B cell (primary cell): ENCODE measurements around the gene FAM222A. TPM values are rescaled to one million over a fixed set of nuclear protein-coding genes. Genes with fewer than 3 reads are reported as not detected.

ENCODE experiments used
- ATAC-seq: fragments of 200-7000 bp; cut with Tn5 transposase; one replicate; pipeline ENCODE4 v1.10.0; 2021; ENCODE audit warnings: low read depth, mild to moderate bottlenecking, moderate number of reproducible peaks, moderate library complexity
- CTCF ChIA-PET: fragments of 350-600 bp; sonication (Branson Sonifier 250); formaldehyde crosslinking; loops from one replicate; lab custom pipeline; 2021; ENCODE audit warnings: antibody characterized with exemption, inconsistent platforms; lab: Charles Lee
- POLR2A ChIA-PET: fragments of 350-600 bp; sonication (Branson Sonifier 250); formaldehyde crosslinking; loops from one replicate; lab custom pipeline; 2021; ENCODE audit warnings: antibody characterized with exemption; lab: Charles Lee
- DNase-seq: peaks from one replicate; pipeline ENCODE4 v3.0.0; 2013
- H2AFZ ChIP-seq: 2 replicates; pipeline ENCODE4 v1.6.1; 2012; ENCODE audit warnings: mild to moderate bottlenecking, low read depth, low read length; ENCODE audit not compliant: insufficient read depth, poor library complexity, severe bottlenecking
- H3K27ac ChIP-seq, 2 donors: 1 replicate in 1 of 2; 2 replicates in 1 of 2; pipeline ENCODE4 v1.5.1; 2012 to 2013; ENCODE audit warnings: low read length in 2 of 2, mild to moderate bottlenecking in 2 of 2, moderate library complexity in 1 of 2
- H3K27me3 ChIP-seq, 4 experiments: fragments of 200-600 bp in 1 of 4; sonication (generic) in 1 of 4; replicated peaks in 1 of 4; 1 replicate in 2 of 4; 2 replicates in 2 of 4; pipeline versions ENCODE4 v1.6.1 to v1.7.0; 2013 to 2016; ENCODE audit warnings: low read length in 3 of 4, mild to moderate bottlenecking in 2 of 4, mixed read lengths in 1 of 4, moderate library complexity in 1 of 4; ENCODE audit not compliant: insufficient read depth in 4 of 4, control insufficient read depth in 3 of 4; ENCODE audit errors: control extremely low read depth in 1 of 4
- H3K36me3 ChIP-seq, 2 experiments: replicated peaks in 1 of 2; 1 replicate in 1 of 2; 2 replicates in 1 of 2; pipeline versions ENCODE4 v1.6.1 to v1.7.1; 2013; ENCODE audit warnings: low read length in 1 of 2; ENCODE audit not compliant: insufficient read depth in 2 of 2, control insufficient read depth in 1 of 2; ENCODE audit errors: control extremely low read depth in 1 of 2, extremely low read depth in 1 of 2
- H3K4me1 ChIP-seq, 2 donors: fragments of 200-600 bp in 1 of 2; sonication (generic) in 1 of 2; 1 replicate in 1 of 2; 2 replicates in 1 of 2; pipeline versions ENCODE4 v1.5.1 to v1.6.1; 2013 to 2017; ENCODE audit warnings: low read length in 2 of 2; ENCODE audit not compliant: control insufficient read depth in 2 of 2, insufficient read depth in 2 of 2
- H3K4me2 ChIP-seq: replicated peaks from 2 replicates; pipeline ENCODE3; 2012; ENCODE audit warnings: mild to moderate bottlenecking, low read depth, low read length; ENCODE audit not compliant: poor library complexity, severe bottlenecking
- H3K4me3 ChIP-seq, 5 experiments: fragments of 200-600 bp in 1 of 5; sonication (generic) in 1 of 5; 1 replicate in 3 of 5; 2 replicates in 2 of 5; pipeline versions ENCODE4 v1.5.1 to v1.7.0; 2011 to 2016; ENCODE audit warnings: low read length in 4 of 5, mild to moderate bottlenecking in 4 of 5, low read depth in 2 of 5, control low read depth in 1 of 5, moderate library complexity in 1 of 5; ENCODE audit not compliant: insufficient read depth in 1 of 5; ENCODE audit errors: control extremely low read depth in 1 of 5, extremely low read depth in 1 of 5
- H3K79me2 ChIP-seq: fragments of 200-600 bp; sonication (generic); one replicate; pipeline ENCODE4 v1.6.0; 2016; ENCODE audit warnings: low read length; ENCODE audit not compliant: control insufficient read depth, insufficient read depth
- H3K9ac ChIP-seq: fragments of 200-600 bp; sonication (generic); 2 replicates; pipeline ENCODE4 v1.6.1; 2017; ENCODE audit warnings: mild to moderate bottlenecking, low read length, moderate library complexity
- H3K9me3 ChIP-seq, 3 donors: one replicate each; pipeline versions ENCODE4 v1.6.1 to v1.7.1; 2013; ENCODE audit warnings: low read length in 2 of 3; ENCODE audit not compliant: control insufficient read depth in 2 of 3, insufficient read depth in 1 of 3; ENCODE audit errors: control extremely low read depth in 1 of 3
- H4K20me1 ChIP-seq: 2 replicates; pipeline ENCODE4 v1.6.0; 2012; ENCODE audit warnings: mild to moderate bottlenecking, low read length; ENCODE audit not compliant: insufficient read depth, control insufficient read depth, poor library complexity, severe bottlenecking
- H3K27ac Mint-ChIP-seq: one replicate; pipeline ENCODE4 v1.8.0; 2021; ENCODE audit warnings: mixed read lengths
- H3K27me3 Mint-ChIP-seq: one replicate; pipeline ENCODE4 v1.8.0; 2021; ENCODE audit warnings: mixed read lengths
- H3K4me1 Mint-ChIP-seq: one replicate; pipeline ENCODE4 v1.8.0; 2021; ENCODE audit warnings: mixed read lengths
- H3K4me3 Mint-ChIP-seq: one replicate; pipeline ENCODE4 v1.8.0; 2021; ENCODE audit warnings: mixed read lengths
- H3K9me3 Mint-ChIP-seq: one replicate; pipeline ENCODE4 v1.8.0; 2022; ENCODE audit warnings: mixed read lengths; ENCODE audit not compliant: insufficient read depth
- EZH2 ChIP-seq: IDR thresholded peaks from 2 replicates; pipeline ENCODE4 v1.6.1; 2012; ENCODE audit warnings: borderline replicate concordance, low read depth, mild to moderate bottlenecking, moderate library complexity, low read length; ENCODE audit not compliant: insufficient read depth, poor library complexity, severe bottlenecking
- WGBS: methylation state at CpG from one replicate; pipeline ENCODE4 v1.1.5; 2013; ENCODE audit warnings: missing lambda C conversion rate; ENCODE audit not compliant: insufficient coverage; 5-methylcytosine and 5-hydroxymethylcytosine counted together
- intact Hi-C: fragments of 100-400 bp; cut with micrococcal nuclease; formaldehyde crosslinking; loops from one replicate; pipeline ENCODE4 v1.10.0; 2022
- polyA plus RNA-seq: library from polyadenylated mRNA; depleted of rRNA; stranded (reverse); fragments of >200 nt; gene quantifications from 2 replicates; pipeline ENCODE4 v1.2.3, GENCODE V29; 2012
- total RNA-seq, 2 donors: library from RNA; stranded (reverse); fragments of 120-200 nt in 1 of 2; gene quantifications; 1 replicate in 1 of 2; 2 replicates in 1 of 2; pipeline versions ENCODE4 v1.2.3 to v1.2.4, GENCODE V29; 2013 to 2022
- TF ChIP-seq, protein P1 (sequence below): fragments of 200-600 bp; IDR thresholded peaks from one replicate; pipeline ENCODE4 v1.8.0; 2022; ENCODE audit warnings: antibody characterized with exemption, mild to moderate bottlenecking

Gene FAM222A
- total and polyA plus RNA-seq, 2 donors (not counting 1 experiment from before 2014, with no cell fraction given): 0.49 to 4.6 TPM

DNA sequence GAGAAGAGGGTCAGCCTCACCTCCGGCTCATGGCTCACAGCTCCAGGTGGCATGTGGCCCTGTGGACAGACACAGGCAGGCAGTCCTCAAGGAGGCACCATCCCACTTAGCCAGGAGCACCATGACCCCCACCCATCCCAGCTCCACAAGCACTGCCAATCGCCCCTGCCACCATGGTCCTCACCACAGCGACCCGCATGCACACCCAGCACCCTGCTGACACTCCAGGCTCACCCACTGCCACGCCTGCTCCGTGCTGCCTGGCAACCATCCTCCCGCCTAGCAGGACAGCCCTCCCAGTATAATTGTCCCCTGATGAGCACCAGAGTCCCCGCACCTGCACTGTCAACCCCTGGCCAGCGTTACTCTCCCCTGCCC lies 68.7 kb downstream of the FAM222A start:
- Mint-ChIP-seq H3K4me1 (peaks cover 2% of the 10 kb centered on the region), H3K9me3 (no peaks in the 10 kb centered on the region), H3K4me3 (no peak overlapping the region), H3K27me3 (peaks cover 8% of the 10 kb centered on the region), H3K27ac (no peak overlapping the region)
- H4K20me1 ChIP-seq: no peaks in the 10 kb centered on the region
- WGBS: 96% methylated on average over 9 of the region's 9 CpGs
- H3K27ac ChIP-seq: no peak overlapping the region
- no peak overlapping the region for H3K4me2 ChIP-seq
- no peak for DNase-seq
- H3K4me1 ChIP-seq: no peaks in the 10 kb centered on the region
- ChIA-PET CTCF (no interaction called here), POLR2A (no interaction called here)
- no peak overlapping the region for H3K4me3 ChIP-seq
- H3K36me3 ChIP-seq: no peaks in the 10 kb centered on the region
- H3K79me2 ChIP-seq: no peaks in the 10 kb centered on the region
- no peak overlapping the region for H2AFZ ChIP-seq
- intact Hi-C loops: no loop called here
- no peak for TF ChIP-seq EZH2
- TF ChIP-seq, protein P1, sequence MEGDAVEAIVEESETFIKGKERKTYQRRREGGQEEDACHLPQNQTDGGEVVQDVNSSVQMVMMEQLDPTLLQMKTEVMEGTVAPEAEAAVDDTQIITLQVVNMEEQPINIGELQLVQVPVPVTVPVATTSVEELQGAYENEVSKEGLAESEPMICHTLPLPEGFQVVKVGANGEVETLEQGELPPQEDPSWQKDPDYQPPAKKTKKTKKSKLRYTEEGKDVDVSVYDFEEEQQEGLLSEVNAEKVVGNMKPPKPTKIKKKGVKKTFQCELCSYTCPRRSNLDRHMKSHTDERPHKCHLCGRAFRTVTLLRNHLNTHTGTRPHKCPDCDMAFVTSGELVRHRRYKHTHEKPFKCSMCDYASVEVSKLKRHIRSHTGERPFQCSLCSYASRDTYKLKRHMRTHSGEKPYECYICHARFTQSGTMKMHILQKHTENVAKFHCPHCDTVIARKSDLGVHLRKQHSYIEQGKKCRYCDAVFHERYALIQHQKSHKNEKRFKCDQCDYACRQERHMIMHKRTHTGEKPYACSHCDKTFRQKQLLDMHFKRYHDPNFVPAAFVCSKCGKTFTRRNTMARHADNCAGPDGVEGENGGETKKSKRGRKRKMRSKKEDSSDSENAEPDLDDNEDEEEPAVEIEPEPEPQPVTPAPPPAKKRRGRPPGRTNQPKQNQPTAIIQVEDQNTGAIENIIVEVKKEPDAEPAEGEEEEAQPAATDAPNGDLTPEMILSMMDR: no peak
- H3K27me3 ChIP-seq: no peaks in the 10 kb centered on the region
- H3K9me3 ChIP-seq: peaks cover 0 to 19% (median 0%) of the 10 kb centered on the region in 3 donors
- H3K9ac ChIP-seq: no peak overlapping the region
- ATAC-seq: no peak

GRCh38 chr12:109783135-109783964 lies 69.7 kb downstream of the FAM222A start:
- no peaks in the 10 kb centered on the region for H3K27me3 ChIP-seq
- no peaks in the 10 kb centered on the region for H3K4me1 Mint-ChIP-seq
- no peak overlapping the region for H3K27ac ChIP-seq
- H2AFZ ChIP-seq: no peak overlapping the region
- 89% methylated on average over 28 of the region's 28 CpGs for WGBS
- H3K9me3 Mint-ChIP-seq: no peaks in the 10 kb centered on the region
- no peak overlapping the region for H3K27ac Mint-ChIP-seq
- H3K4me2 ChIP-seq: no peak overlapping the region
- ATAC-seq: no peak
- H4K20me1 ChIP-seq: no peaks in the 10 kb centered on the region
- TF ChIP-seq, protein P1: no peak
- TF ChIP-seq EZH2: no peak
- no peaks in the 10 kb centered on the region for H3K36me3 ChIP-seq
- peaks cover 9% of the 10 kb centered on the region for H3K27me3 Mint-ChIP-seq
- no peaks in the 10 kb centered on the region for H3K79me2 ChIP-seq
- H3K4me1 ChIP-seq: no peaks in the 10 kb centered on the region
- peaks cover 0 to 19% (median 0%) of the 10 kb centered on the region in 3 donors for H3K9me3 ChIP-seq
- no peak for DNase-seq
- H3K4me3 Mint-ChIP-seq: no peak overlapping the region
- no peak overlapping the region for H3K4me3 ChIP-seq
- H3K9ac ChIP-seq: no peak overlapping the region
- intact Hi-C loops: no loop called here
- CTCF ChIA-PET: no interaction called here
- POLR2A ChIA-PET: no interaction called here
